ENCODE measurements around the gene WDFY4. TPM values are rescaled to one million over a fixed set of nuclear protein-coding genes. Genes with fewer than 3 reads are reported as not detected.

The WDFY4 gene
- polyA plus RNA-seq, 2 of the 4 experiments (the other 2 are of a cell fraction), result not detected

DNA sequence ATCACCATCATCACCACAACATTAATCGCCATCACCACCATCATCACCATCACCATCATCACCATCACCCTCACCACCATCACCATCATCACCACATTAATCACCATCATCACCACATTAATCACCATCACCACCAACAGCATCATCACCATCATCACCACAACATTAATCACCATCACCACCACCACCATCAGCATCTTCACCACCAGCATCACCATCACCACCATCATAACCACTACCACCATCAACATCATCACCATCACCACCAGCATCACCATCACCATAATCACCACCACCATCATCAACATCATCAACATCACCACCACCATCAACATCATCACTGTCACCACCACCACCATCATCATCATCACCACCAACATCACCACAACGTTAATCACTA lies 124.6 kb downstream of the WDFY4 start:
- no peak overlapping the region for H3K4me2 ChIP-seq
- ATAC-seq, result no peak
- DNase-seq (ENCODE audit: low read depth in 1 of 2, low spot score in 1 of 2), result no peak
- POLR2A ChIA-PET, result no interaction called here
- H3K4me3 ChIP-seq, result no peak overlapping the region
- TF ChIP-seq FOSL2 (IDR thresholded peaks at IDR 0.05), result no peak
- no peak for TF ChIP-seq FOSL2 (CRISPR knock-in tag; IDR thresholded peaks at IDR 0.05)
- TF ChIP-seq, protein P1, sequence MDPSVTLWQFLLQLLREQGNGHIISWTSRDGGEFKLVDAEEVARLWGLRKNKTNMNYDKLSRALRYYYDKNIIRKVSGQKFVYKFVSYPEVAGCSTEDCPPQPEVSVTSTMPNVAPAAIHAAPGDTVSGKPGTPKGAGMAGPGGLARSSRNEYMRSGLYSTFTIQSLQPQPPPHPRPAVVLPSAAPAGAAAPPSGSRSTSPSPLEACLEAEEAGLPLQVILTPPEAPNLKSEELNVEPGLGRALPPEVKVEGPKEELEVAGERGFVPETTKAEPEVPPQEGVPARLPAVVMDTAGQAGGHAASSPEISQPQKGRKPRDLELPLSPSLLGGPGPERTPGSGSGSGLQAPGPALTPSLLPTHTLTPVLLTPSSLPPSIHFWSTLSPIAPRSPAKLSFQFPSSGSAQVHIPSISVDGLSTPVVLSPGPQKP (IDR thresholded peaks at IDR 0.05; ENCODE audit: low read depth, low read length), result no peak
- no peaks in the 10 kb centered on the region for H3K4me1 ChIP-seq
- no peaks in the 10 kb centered on the region for H3K9me3 ChIP-seq
- WGBS (ENCODE audit: missing lambda C conversion rate), result 41% methylated on average over 2 of the region's 2 CpGs
- FAIRE-seq, result no peak
- H3K27ac ChIP-seq, result no peak overlapping the region
- CTCF ChIA-PET, result no interaction called here

DNA sequence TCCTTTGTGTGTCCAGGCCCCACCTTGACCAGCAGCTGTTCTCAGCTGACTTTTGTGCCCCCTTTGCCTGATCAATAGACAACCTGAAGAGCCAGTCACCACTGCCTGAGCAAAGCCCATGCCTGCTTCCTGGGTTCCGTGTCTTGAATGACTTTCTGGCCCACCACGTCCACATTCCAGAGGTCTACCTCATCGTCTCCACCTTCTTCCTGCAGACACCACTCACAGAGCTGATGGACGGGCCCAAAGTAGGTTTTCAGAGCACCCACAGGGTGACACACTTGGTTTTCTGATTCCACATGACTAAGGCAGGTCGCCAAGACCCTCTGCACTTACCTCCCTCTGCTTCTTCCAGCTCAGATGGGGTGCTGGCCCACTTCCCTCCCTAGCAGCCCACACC lies 126.8 kb downstream of the WDFY4 start:
- WGBS (ENCODE audit: missing lambda C conversion rate), result 6% methylated on average over 5 of the region's 5 CpGs
- TF ChIP-seq EP300 (IDR thresholded peaks at IDR 0.05) (no peak), HDAC2 (IDR thresholded peaks at IDR 0.05) (no peak)
- TF ChIP-seq, protein P2, sequence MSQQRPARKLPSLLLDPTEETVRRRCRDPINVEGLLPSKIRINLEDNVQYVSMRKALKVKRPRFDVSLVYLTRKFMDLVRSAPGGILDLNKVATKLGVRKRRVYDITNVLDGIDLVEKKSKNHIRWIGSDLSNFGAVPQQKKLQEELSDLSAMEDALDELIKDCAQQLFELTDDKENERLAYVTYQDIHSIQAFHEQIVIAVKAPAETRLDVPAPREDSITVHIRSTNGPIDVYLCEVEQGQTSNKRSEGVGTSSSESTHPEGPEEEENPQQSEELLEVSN (IDR thresholded peaks at IDR 0.05; ENCODE audit: borderline replicate concordance, low read depth), result no peak
- CTCF ChIA-PET, result interaction anchor here (0.6 to 2.0 kb wide), 4 partner anchors 11 to 155 kb away, joined by 3 to 4 read pairs (median 4); no protein-coding TSS in a partner anchor
- POLR2A ChIA-PET, result no interaction called here
- Histone ChIP-seq H3K4me1 (no peaks in the 10 kb centered on the region), H3K9me3 (no peaks in the 10 kb centered on the region), H3K4me2 (no peak overlapping the region), H3K27ac (no peak overlapping the region), H3K4me3 (no peak overlapping the region)
- no peak for FAIRE-seq
- no peak for ATAC-seq
- no peak for DNase-seq (ENCODE audit: low read depth in 1 of 2, low spot score in 1 of 2)

DNA sequence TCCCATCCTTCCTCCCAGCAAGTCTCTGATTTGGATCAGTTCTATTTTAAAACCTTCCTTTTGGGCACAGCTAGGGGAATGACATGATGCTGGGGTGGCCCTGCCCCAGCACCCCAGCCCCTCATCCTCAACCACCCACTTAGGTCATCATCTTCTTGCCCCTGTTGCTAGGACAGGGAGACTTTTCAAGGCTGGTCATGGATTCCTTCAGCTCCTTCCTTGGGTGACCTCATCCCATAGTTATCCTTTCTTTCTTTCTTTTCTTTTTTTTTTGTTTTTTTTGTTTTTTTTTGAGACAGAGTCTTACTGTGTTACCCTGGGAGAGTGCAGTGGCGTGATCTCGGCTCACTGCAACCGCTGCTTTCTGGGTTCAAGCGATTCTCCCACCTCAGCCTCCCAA lies 127.2 kb downstream of the WDFY4 start:
- Histone ChIP-seq H3K9me3 (no peaks in the 10 kb centered on the region), H3K27ac (no peak overlapping the region), H3K4me3 (no peak overlapping the region), H3K4me2 (no peak overlapping the region), H3K4me1 (no peaks in the 10 kb centered on the region)
- ChIA-PET POLR2A (no interaction called here), CTCF (interaction anchor here (0.6 to 2.0 kb wide), 3 partner anchors 12 to 156 kb away, joined by 3 to 4 read pairs (median 4); no protein-coding TSS in a partner anchor)
- 32% methylated on average over 4 of the region's 4 CpGs for WGBS (ENCODE audit: missing lambda C conversion rate)
- DNase-seq (ENCODE audit: low read depth in 1 of 2, low spot score in 1 of 2) (no peak), FAIRE-seq (no peak), ATAC-seq (no peak)
- TF ChIP-seq, protein P3, sequence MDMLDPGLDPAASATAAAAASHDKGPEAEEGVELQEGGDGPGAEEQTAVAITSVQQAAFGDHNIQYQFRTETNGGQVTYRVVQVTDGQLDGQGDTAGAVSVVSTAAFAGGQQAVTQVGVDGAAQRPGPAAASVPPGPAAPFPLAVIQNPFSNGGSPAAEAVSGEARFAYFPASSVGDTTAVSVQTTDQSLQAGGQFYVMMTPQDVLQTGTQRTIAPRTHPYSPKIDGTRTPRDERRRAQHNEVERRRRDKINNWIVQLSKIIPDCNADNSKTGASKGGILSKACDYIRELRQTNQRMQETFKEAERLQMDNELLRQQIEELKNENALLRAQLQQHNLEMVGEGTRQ (IDR thresholded peaks at IDR 0.05), result no peak
- TF ChIP-seq JUNB (IDR thresholded peaks at IDR 0.05) (no peak), SREBF2 (IDR thresholded peaks at IDR 0.05) (no peak), EHF (CRISPR knock-in tag; IDR thresholded peaks at IDR 0.05) (no peak), CHD4 (IDR thresholded peaks at IDR 0.05; ENCODE audit: borderline replicate concordance) (no peak), BHLHE40 (IDR thresholded peaks at IDR 0.05; ENCODE audit: low read depth, low read length) (no peak), RARB (CRISPR knock-in tag; IDR thresholded peaks at IDR 0.05) (no peak)
- TF ChIP-seq, protein P4, sequence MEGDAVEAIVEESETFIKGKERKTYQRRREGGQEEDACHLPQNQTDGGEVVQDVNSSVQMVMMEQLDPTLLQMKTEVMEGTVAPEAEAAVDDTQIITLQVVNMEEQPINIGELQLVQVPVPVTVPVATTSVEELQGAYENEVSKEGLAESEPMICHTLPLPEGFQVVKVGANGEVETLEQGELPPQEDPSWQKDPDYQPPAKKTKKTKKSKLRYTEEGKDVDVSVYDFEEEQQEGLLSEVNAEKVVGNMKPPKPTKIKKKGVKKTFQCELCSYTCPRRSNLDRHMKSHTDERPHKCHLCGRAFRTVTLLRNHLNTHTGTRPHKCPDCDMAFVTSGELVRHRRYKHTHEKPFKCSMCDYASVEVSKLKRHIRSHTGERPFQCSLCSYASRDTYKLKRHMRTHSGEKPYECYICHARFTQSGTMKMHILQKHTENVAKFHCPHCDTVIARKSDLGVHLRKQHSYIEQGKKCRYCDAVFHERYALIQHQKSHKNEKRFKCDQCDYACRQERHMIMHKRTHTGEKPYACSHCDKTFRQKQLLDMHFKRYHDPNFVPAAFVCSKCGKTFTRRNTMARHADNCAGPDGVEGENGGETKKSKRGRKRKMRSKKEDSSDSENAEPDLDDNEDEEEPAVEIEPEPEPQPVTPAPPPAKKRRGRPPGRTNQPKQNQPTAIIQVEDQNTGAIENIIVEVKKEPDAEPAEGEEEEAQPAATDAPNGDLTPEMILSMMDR (IDR thresholded peaks at IDR 0.05), result no peak
- TF ChIP-seq, protein P5, sequence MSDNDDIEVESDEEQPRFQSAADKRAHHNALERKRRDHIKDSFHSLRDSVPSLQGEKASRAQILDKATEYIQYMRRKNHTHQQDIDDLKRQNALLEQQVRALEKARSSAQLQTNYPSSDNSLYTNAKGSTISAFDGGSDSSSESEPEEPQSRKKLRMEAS (IDR thresholded peaks at IDR 0.05), result no peak

DNA sequence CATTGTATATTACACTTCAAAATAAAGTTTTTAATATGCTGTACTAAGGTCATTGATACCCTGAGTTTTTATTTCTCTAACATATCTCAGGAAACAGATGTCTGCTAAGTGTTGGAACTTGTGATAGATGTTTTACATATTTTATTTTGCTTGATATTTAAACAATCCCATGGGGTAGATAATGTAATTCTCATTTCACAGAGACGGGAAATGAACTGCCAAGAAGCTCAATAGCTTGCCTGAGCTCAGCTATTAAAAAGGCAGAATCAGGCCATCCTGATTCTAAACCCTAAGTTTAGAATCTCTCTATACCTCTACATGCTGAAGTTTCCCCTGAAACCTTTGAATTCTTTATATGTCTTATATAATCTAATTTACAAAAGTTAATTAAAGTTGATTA lies 128.6 kb downstream of the WDFY4 start:
- 3% methylated on average over 1 of the region's 1 CpG for WGBS (ENCODE audit: missing lambda C conversion rate)

More for the DNA sequence above, 128.6 kb downstream of the WDFY4 start:
- no peak for DNase-seq (ENCODE audit: low read depth in 1 of 2, low spot score in 1 of 2)
- no peak overlapping the region for H3K4me2 ChIP-seq
- H3K27ac ChIP-seq, result no peak overlapping the region
- ChIA-PET POLR2A (no interaction called here), CTCF (interaction anchor here (2.0 kb wide), 1 partner anchor 157 kb away, joined by 4 read pairs; no protein-coding TSS in a partner anchor)
- H3K4me1 ChIP-seq, result no peaks in the 10 kb centered on the region
- no peak for FAIRE-seq
- TF ChIP-seq SMC3 (IDR thresholded peaks at IDR 0.05) (no peak), POLR2A (IDR thresholded peaks at IDR 0.05; ENCODE audit: low read length) (no peak), KDM1A (IDR thresholded peaks at IDR 0.05; ENCODE audit: low read depth) (no peak), FOXS1 (CRISPR knock-in tag; IDR thresholded peaks at IDR 0.05) (no peak), NR3C1 (IDR thresholded peaks at IDR 0.05) (no peak)
- TF ChIP-seq, protein P6, sequence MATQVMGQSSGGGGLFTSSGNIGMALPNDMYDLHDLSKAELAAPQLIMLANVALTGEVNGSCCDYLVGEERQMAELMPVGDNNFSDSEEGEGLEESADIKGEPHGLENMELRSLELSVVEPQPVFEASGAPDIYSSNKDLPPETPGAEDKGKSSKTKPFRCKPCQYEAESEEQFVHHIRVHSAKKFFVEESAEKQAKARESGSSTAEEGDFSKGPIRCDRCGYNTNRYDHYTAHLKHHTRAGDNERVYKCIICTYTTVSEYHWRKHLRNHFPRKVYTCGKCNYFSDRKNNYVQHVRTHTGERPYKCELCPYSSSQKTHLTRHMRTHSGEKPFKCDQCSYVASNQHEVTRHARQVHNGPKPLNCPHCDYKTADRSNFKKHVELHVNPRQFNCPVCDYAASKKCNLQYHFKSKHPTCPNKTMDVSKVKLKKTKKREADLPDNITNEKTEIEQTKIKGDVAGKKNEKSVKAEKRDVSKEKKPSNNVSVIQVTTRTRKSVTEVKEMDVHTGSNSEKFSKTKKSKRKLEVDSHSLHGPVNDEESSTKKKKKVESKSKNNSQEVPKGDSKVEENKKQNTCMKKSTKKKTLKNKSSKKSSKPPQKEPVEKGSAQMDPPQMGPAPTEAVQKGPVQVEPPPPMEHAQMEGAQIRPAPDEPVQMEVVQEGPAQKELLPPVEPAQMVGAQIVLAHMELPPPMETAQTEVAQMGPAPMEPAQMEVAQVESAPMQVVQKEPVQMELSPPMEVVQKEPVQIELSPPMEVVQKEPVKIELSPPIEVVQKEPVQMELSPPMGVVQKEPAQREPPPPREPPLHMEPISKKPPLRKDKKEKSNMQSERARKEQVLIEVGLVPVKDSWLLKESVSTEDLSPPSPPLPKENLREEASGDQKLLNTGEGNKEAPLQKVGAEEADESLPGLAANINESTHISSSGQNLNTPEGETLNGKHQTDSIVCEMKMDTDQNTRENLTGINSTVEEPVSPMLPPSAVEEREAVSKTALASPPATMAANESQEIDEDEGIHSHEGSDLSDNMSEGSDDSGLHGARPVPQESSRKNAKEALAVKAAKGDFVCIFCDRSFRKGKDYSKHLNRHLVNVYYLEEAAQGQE (IDR thresholded peaks at IDR 0.05), result no peak
- ATAC-seq, result no peak
- H3K9me3 ChIP-seq, result no peaks in the 10 kb centered on the region
- H3K4me3 ChIP-seq, result no peak overlapping the region
